SK-N-MC (cell line): ENCODE measurements around the gene DNAH1.

ENCODE experiments used
- EZH2 ChIP-seq: fragments of 200-600 bp; sonication (generic); IDR thresholded peaks from one replicate; pipeline ENCODE4 v1.6.1; 2017; ENCODE audit warnings: antibody characterized with exemption
- FOXP2 ChIP-seq: optimal IDR thresholded peaks from 2 replicates; pipeline ENCODE3; 2011; ENCODE audit warnings: mild to moderate bottlenecking, moderate library complexity; ENCODE audit not compliant: insufficient read depth; ENCODE audit errors: extremely low read length, control extremely low read depth
- POLR2AphosphoS5 ChIP-seq: IDR thresholded peaks from 2 replicates; pipeline ENCODE4 v1.6.1; 2012; ENCODE audit warnings: mild to moderate bottlenecking, low read depth, low read length, borderline replicate concordance

DNA sequence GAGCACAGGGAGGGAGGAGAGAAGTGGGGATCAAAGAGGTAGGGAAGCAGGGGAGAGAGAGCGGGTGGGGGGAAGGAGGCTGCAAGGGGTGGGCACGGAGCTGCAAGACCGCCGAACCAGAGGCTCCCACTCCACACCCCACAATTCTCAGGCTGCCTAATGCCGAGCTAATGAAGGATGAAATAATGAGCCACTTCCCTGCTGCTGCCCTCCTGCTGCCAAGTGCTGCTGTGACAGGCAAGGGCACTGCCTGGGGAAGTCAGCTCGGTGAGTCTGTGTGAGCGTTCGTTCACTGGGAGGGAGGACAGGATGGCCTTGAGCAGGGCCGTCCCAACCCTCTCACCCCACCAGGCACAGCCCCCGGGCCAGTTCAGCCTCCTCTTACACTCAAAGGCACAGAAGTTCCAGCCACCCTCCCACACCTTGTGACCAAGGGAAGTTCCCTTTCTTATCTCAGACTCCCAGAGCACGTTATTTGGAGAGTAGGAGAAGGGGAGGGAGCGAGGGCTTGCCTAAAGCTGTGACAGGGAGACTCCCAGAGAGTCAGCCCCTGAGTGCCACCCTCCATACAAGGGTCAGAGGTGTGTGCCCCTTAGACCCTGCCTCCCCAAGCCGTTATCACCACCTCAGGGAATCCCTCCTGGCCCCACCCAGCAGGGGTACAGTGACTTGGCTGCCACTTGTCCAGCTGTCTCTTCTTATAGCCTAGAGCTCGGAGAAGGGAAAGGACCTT, 16.1 kb upstream of the DNAH1 start:
- TF ChIP-seq EZH2: no peak
- no peak for TF ChIP-seq POLR2AphosphoS5
- no peak for TF ChIP-seq FOXP2
